Nucleus accumbens (tissue), 56 donors: ENCODE data around the gene SESTD1.

Experiments used
- DNase-seq, 56 donors: peaks; one replicate each; lab custom pipeline; 2025; lab: John Stamatoyannopoulos, UW

SESTD1 gene

GRCh38 chr2:179264368-179265081, at the start of gene SESTD1:
TSS of gene SESTD1 (minus strand) at chr2:179264832. CDS start at chr2:179191841, 72,991 bp downstream.
- peak in 50 of 56 donors; percentile 6 to 82 (median 54) for DNase-seq

- no peak for DNase-seq
Observed at GRCh38 chr2:179313057-179313456, 48.4 kb upstream of the SESTD1 start.

GRCh38 chr2:179311101-179311500, 46.5 kb upstream of the SESTD1 start:
- DNase-seq: peak in 3 of 56 donors; percentile 1 to 13 (median 2)

- no peak for DNase-seq
Observed at GRCh38 chr2:179307616-179308371, 43.2 kb upstream of the SESTD1 start.

- DNase-seq: no peak
Observed at GRCh38 chr2:179305125-179305524, 40.5 kb upstream of the SESTD1 start.

- no peak for DNase-seq
Observed at GRCh38 chr2:179304424-179304823, 39.8 kb upstream of the SESTD1 start.

- no peak for DNase-seq
Observed at GRCh38 chr2:179302764-179303571, 38.3 kb upstream of the SESTD1 start.

GRCh38 chr2:179302149-179302548, 37.5 kb upstream of the SESTD1 start:
- DNase-seq: no peak

GRCh38 chr2:179298666-179299065, 34.0 kb upstream of the SESTD1 start:
- DNase-seq: no peak

GRCh38 chr2:179297927-179298326, 33.3 kb upstream of the SESTD1 start:
- no peak for DNase-seq

- no peak for DNase-seq
Observed at GRCh38 chr2:179290329-179290728, 25.7 kb upstream of the SESTD1 start.

- DNase-seq: no peak
Observed at GRCh38 chr2:179285060-179285459, 20.4 kb upstream of the SESTD1 start.

GRCh38 chr2:179277429-179278196, 13.0 kb upstream of the SESTD1 start:
- no peak for DNase-seq

- no peak for DNase-seq
Observed at GRCh38 chr2:179275253-179276012, 10.8 kb upstream of the SESTD1 start.

- no peak for DNase-seq
Observed at GRCh38 chr2:179274749-179275148, 10.1 kb upstream of the SESTD1 start.

GRCh38 chr2:179273461-179273962, 8.9 kb upstream of the SESTD1 start:
- DNase-seq: peak in 22 of 56 donors; percentile 2 to 47 (median 24)

GRCh38 chr2:179272406-179273192, 8.0 kb upstream of the SESTD1 start:
- DNase-seq: peak in 19 of 56 donors; percentile 2 to 48 (median 17)

GRCh38 chr2:179270689-179271088, 6.1 kb upstream of the SESTD1 start:
- no peak for DNase-seq
